ENCODE results near the gene VSTM1. TPM values are rescaled to one million over a fixed set of nuclear protein-coding genes. Genes with fewer than 3 reads are reported as not detected.
A peak's percentile ranks its signal among the peaks of the same experiment; 100 is the strongest.
"Not testable (repeated sequence)": the region's sequence is repeated elsewhere in the genome, so short reads cannot be mapped to it uniquely, and the experiment has no call there.

Gene VSTM1
- total RNA-seq, 1 experiment from 2014 or later: 0.74 TPM

GRCh38 chr19:54074851-54075250, 11.2 kb upstream of the VSTM1 start:
- no peak for DNase-seq (ENCODE audit: low read depth)

- DNase-seq (ENCODE audit: low read depth): no peak
Observed at GRCh38 chr19:54073829-54074228, 10.1 kb upstream of the VSTM1 start.

- DNase-seq (ENCODE audit: low read depth): no peak
Observed at GRCh38 chr19:54069470-54069869, 5.8 kb upstream of the VSTM1 start.

- no peak for DNase-seq (ENCODE audit: low read depth)
Observed at GRCh38 chr19:54062643-54063042, 1.1 kb downstream of the VSTM1 start.

GRCh38 chr19:54047616-54048015, 16.1 kb downstream of the VSTM1 start:
- DNase-seq (ENCODE audit: low read depth): no peak

- DNase-seq (ENCODE audit: low read depth): no peak
Observed at GRCh38 chr19:54045771-54046170, 17.9 kb downstream of the VSTM1 start.

GRCh38 chr19:54042989-54043388, 20.7 kb downstream of the VSTM1 start:
- DNase-seq (ENCODE audit: low read depth): no peak

- DNase-seq (ENCODE audit: low read depth): peak; percentile 28
Observed at GRCh38 chr19:54041969-54042606, 21.6 kb downstream of the VSTM1 start.

- DNase-seq (ENCODE audit: low read depth): no peak
Observed at GRCh38 chr19:54040003-54040402, 23.7 kb downstream of the VSTM1 start.

GRCh38 chr19:54036542-54036941, 27.2 kb downstream of the VSTM1 start:
- not testable (repeated sequence) for DNase-seq (ENCODE audit: low read depth)

- peak; percentile 88 for DNase-seq (ENCODE audit: low read depth)
Observed at GRCh38 chr19:54035215-54036178, 28.2 kb downstream of the VSTM1 start.

- peak; percentile 69 for DNase-seq (ENCODE audit: low read depth)
Observed at GRCh38 chr19:54030895-54031586, 32.7 kb downstream of the VSTM1 start.

GRCh38 chr19:54029930-54030490, 33.7 kb downstream of the VSTM1 start:
- DNase-seq (ENCODE audit: low read depth): peak; percentile 74

GRCh38 chr19:54029301-54029700, 34.4 kb downstream of the VSTM1 start:
- DNase-seq (ENCODE audit: low read depth): no peak

GRCh38 chr19:54026656-54027055, 37.0 kb downstream of the VSTM1 start:
- DNase-seq (ENCODE audit: low read depth): no peak

- peak; percentile 68 for DNase-seq (ENCODE audit: low read depth)
Observed at GRCh38 chr19:54024660-54025059, 39.0 kb downstream of the VSTM1 start.

GRCh38 chr19:54023191-54023590, 40.5 kb downstream of the VSTM1 start:
- DNase-seq (ENCODE audit: low read depth): no peak

- DNase-seq (ENCODE audit: low read depth): no peak
Observed at GRCh38 chr19:54021932-54022331, 41.8 kb downstream of the VSTM1 start.

GRCh38 chr19:54021363-54021762, 42.3 kb downstream of the VSTM1 start:
- DNase-seq (ENCODE audit: low read depth): no peak

- peak; percentile 54 for DNase-seq (ENCODE audit: low read depth)
Observed at GRCh38 chr19:54017261-54017660, 46.4 kb downstream of the VSTM1 start.

GRCh38 chr19:54014920-54015560, 48.7 kb downstream of the VSTM1 start:
- no peak for DNase-seq (ENCODE audit: low read depth)

Data from HT1080 (cell line).